Activated B cell treated with CpG ODN at 0.5 μM for 24 hours (primary cell): Measurements from ENCODE around the gene TRAPPC8. TPM values are rescaled to one million over a fixed set of nuclear protein-coding genes. Genes with fewer than 3 reads are reported as not detected.

ENCODE experiments used
- ATAC-seq: fragments of 200-7000 bp; cut with Tn5 transposase; one replicate; pipeline ENCODE4 v1.10.0; 2021; ENCODE audit warnings: low read depth, mild to moderate bottlenecking, moderate library complexity
- CTCF ChIA-PET: fragments of 350-600 bp; sonication (Branson Sonifier 250); formaldehyde crosslinking; loops from one replicate; lab custom pipeline; 2021; ENCODE audit warnings: antibody characterized with exemption; lab: Charles Lee
- POLR2A ChIA-PET: fragments of 350-600 bp; sonication (Branson Sonifier 250); formaldehyde crosslinking; loops from one replicate; lab custom pipeline; 2021; ENCODE audit warnings: antibody characterized with exemption; lab: Charles Lee
- DNase-seq: peaks from one replicate; pipeline ENCODE4 v3.0.0; 2022
- H3K27ac Mint-ChIP-seq: one replicate; pipeline ENCODE4 v1.8.0; 2020; ENCODE audit warnings: mixed read lengths
- H3K27me3 Mint-ChIP-seq: one replicate; pipeline ENCODE4 v1.8.0; 2021; ENCODE audit warnings: mixed read lengths
- H3K36me3 Mint-ChIP-seq: one replicate; pipeline ENCODE4 v1.8.0; 2021; ENCODE audit warnings: low read depth, mixed read lengths
- H3K4me1 Mint-ChIP-seq: one replicate; pipeline ENCODE4 v1.8.0; 2021; ENCODE audit warnings: mixed read lengths
- H3K4me3 Mint-ChIP-seq: one replicate; pipeline ENCODE4 v1.8.0; 2020; ENCODE audit warnings: mild to moderate bottlenecking, mixed read lengths
- H3K9me3 Mint-ChIP-seq: one replicate; pipeline ENCODE4 v1.8.0; 2020; ENCODE audit warnings: mixed read lengths
- intact Hi-C: fragments of 100-400 bp; cut with micrococcal nuclease; formaldehyde crosslinking; loops from one replicate; pipeline ENCODE4 v1.15.1; 2024
- total RNA-seq: library from RNA; stranded (reverse); gene quantifications from 2 replicates; pipeline ENCODE4 v1.2.3, GENCODE V29; 2022
- TF ChIP-seq, protein P1 (sequence below): fragments of 200-600 bp; IDR thresholded peaks from one replicate; pipeline ENCODE4 v1.8.0; 2022; ENCODE audit warnings: antibody characterized with exemption, mild to moderate bottlenecking

TRAPPC8 gene
- total RNA-seq, 1 donor from 2014 or later = 69.2 TPM

DNA sequence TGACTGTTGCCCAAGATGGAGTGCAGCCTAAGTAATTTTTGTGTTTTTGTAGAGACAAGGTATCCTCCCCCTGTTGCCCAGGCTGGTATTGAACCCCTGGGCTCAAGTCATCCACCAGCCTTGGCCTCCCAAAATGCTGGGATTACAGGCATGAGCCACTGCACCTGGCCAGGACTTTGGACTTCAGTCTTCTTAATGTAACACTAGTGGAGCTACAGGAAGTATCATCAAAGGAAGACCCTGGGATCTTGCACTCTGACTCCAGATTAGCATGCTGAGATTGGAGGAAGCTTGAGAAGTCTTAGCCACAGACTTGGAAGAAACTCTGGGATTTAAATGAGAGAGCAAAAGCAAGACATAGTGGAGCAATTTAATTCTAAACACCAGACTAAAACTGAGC lies 37.9 kb upstream of the TRAPPC8 start:
- DNase-seq (no peak), ATAC-seq (no peak)
- no peaks in the 10 kb centered on the region for H3K4me1 Mint-ChIP-seq
- H3K36me3 Mint-ChIP-seq = no peaks in the 10 kb centered on the region
- intact Hi-C loops = no loop called here
- ChIA-PET CTCF (no interaction called here), POLR2A (no interaction called here)
- no peak overlapping the region for H3K4me3 Mint-ChIP-seq
- TF ChIP-seq, protein P1, sequence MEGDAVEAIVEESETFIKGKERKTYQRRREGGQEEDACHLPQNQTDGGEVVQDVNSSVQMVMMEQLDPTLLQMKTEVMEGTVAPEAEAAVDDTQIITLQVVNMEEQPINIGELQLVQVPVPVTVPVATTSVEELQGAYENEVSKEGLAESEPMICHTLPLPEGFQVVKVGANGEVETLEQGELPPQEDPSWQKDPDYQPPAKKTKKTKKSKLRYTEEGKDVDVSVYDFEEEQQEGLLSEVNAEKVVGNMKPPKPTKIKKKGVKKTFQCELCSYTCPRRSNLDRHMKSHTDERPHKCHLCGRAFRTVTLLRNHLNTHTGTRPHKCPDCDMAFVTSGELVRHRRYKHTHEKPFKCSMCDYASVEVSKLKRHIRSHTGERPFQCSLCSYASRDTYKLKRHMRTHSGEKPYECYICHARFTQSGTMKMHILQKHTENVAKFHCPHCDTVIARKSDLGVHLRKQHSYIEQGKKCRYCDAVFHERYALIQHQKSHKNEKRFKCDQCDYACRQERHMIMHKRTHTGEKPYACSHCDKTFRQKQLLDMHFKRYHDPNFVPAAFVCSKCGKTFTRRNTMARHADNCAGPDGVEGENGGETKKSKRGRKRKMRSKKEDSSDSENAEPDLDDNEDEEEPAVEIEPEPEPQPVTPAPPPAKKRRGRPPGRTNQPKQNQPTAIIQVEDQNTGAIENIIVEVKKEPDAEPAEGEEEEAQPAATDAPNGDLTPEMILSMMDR = no peak
- H3K27me3 Mint-ChIP-seq = no peaks in the 10 kb centered on the region
- no peak overlapping the region for H3K27ac Mint-ChIP-seq
- peaks cover 9% of the 10 kb centered on the region for H3K9me3 Mint-ChIP-seq

DNA sequence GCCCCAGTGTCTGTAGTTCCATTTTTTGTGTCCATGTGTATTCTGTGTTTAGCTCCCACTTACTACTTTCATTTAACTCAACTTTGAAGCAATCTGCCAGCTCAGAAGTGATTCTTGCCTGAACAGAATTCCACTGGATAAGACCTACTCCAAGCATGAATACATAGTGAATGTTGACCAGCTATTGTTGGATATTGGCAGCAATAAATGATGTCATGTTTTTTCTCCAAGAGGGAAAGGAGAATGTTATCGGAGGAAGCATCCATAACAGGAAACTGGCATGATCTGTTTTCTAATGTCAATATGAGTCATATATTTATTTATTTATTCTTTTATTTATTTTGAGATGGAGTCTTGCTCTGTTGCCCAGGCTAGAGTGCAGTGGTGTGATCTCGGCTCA lies 36.8 kb upstream of the TRAPPC8 start:
- POLR2A ChIA-PET = no interaction called here
- ATAC-seq (no peak), DNase-seq (no peak)
- H3K4me3 Mint-ChIP-seq = no peak overlapping the region
- H3K4me1 Mint-ChIP-seq = no peaks in the 10 kb centered on the region
- no peak overlapping the region for H3K27ac Mint-ChIP-seq
- H3K36me3 Mint-ChIP-seq = no peaks in the 10 kb centered on the region
- intact Hi-C loops = no loop called here
- TF ChIP-seq, protein P1 = no peak
- no peaks in the 10 kb centered on the region for H3K27me3 Mint-ChIP-seq
- CTCF ChIA-PET = no interaction called here
- peaks cover 17% of the 10 kb centered on the region for H3K9me3 Mint-ChIP-seq

DNA sequence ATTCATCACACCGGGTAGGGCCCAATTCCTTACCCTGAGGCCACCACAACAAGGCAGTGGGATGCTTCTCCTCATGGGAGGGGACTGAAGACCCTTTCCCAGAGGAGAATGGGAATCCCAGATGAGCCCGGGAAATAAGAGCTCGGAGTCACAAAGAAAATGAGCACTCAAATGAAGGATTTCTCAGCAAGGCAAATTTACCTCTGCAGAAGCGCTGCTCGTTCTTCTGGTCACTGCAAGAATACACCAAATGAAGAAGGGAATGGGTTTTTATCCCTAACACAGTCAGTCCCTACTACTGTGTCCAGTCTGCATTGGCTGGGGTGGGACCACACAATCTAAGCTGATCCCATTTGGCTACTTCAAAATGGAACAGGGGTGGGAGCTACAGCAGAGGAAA lies 35.7 kb upstream of the TRAPPC8 start:
- H3K27ac Mint-ChIP-seq = no peak overlapping the region

DNA sequence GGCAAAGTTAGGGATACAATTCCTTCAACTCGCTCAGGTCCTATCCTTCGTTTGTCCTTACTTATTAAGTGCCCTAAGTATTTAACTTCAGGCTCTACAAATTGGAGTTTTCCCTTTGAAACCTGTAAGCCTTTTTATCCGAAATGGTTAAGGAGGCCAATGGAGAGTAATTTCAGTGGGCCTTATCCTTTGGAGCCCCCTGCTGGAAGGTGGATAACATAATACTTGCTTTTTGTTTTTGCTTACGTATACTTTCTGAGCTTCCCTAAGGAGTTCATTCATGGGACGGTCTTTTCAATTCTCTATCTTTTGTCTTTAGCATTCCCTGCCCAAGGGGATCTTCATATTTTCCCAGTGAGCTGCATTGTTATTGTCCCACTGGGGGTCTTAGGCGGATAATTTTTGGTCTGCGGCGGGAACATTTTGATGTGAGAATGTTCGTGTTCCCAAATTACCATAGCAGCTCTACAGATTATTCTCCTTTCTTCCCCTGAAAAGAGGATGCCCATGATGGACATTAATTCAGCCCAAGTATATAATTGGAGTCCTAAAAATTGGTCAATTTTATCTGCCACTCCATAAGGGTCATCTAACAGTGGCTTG lies 34.4 kb upstream of the TRAPPC8 start:
- ChIA-PET POLR2A (interaction anchor here (0.5 to 1.0 kb wide), 2 partner anchors 35 to 46 kb away, joined by 3 to 4 read pairs; partner anchors contain the start of gene TRAPPC8), CTCF (interaction anchor here (0.8 to 2.4 kb wide), 7 partner anchors 34 to 425 kb away, joined by 3 to 12 read pairs (median 3); partner anchors contain the start of gene TRAPPC8)
- intact Hi-C loops = loop anchor here (1.0 kb wide), 3 partner anchors 34 to 421 kb away; partner anchors contain the start of gene TRAPPC8
- ATAC-seq = peak; percentile 25
- Mint-ChIP-seq H3K4me3 (no peak overlapping the region), H3K4me1 (no peaks in the 10 kb centered on the region), H3K27ac (no peak overlapping the region), H3K9me3 (peaks cover 24% of the 10 kb centered on the region), H3K27me3 (no peaks in the 10 kb centered on the region), H3K36me3 (no peaks in the 10 kb centered on the region)
- no peak for DNase-seq
- TF ChIP-seq, protein P1 = no peak

More for the DNA sequence above, 35.7 kb upstream of the TRAPPC8 start:
- ChIA-PET POLR2A (interaction anchor here (0.6 kb wide), 1 partner anchor 106 kb away, joined by 3 read pairs; no protein-coding TSS in a partner anchor), CTCF (no interaction called here)
- peaks cover 24% of the 10 kb centered on the region for H3K9me3 Mint-ChIP-seq
- H3K4me3 Mint-ChIP-seq = no peak overlapping the region
- TF ChIP-seq, protein P1 = no peak
- no peaks in the 10 kb centered on the region for H3K27me3 Mint-ChIP-seq
- no peaks in the 10 kb centered on the region for H3K36me3 Mint-ChIP-seq
- no peaks in the 10 kb centered on the region for H3K4me1 Mint-ChIP-seq
- DNase-seq (no peak), ATAC-seq (no peak)
- intact Hi-C loops = no loop called here

DNA sequence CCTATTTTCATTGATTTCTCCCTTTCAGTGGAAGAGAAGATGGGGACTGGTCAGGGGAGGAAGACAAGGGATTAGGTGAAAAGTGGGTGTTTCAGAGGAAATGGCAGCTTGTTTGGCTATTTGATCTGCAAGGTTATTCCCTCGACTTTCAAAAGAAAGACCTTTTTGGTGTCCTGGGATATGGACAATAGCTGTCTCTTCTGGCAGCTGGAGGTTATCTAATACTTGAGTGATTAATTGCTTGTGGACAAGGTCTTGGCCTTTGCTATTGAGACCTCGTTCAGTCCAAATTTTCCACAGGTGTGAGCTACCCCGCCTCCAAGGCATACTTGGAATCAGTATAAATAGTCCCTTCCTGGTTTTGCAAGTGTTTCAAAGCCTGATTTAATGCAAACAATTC lies 33.3 kb upstream of the TRAPPC8 start:
- Mint-ChIP-seq H3K36me3 (no peaks in the 10 kb centered on the region), H3K4me3 (no peak overlapping the region), H3K27ac (no peak overlapping the region), H3K9me3 (peaks cover 26% of the 10 kb centered on the region), H3K27me3 (no peaks in the 10 kb centered on the region), H3K4me1 (no peaks in the 10 kb centered on the region)
- CTCF ChIA-PET = interaction anchor here (1.4 to 2.4 kb wide), 4 partner anchors 33 to 420 kb away, joined by 3 to 12 read pairs (median 10); partner anchors contain the start of gene TRAPPC8
- intact Hi-C loops = no loop called here
- ATAC-seq (no peak), DNase-seq (no peak)
- POLR2A ChIA-PET = interaction anchor here (1.0 kb wide), 1 partner anchor 34 kb away, joined by 3 read pairs; the partner anchor contains the start of gene TRAPPC8
- TF ChIP-seq, protein P1 = no peak
